H9 (cell line): ENCODE measurements around the gene CEBPG. TPM values are rescaled to one million over a fixed set of nuclear protein-coding genes. Genes with fewer than 3 reads are reported as not detected.

Experiments
- DNase-seq: peaks from one replicate; pipeline ENCODE4 v3.0.0-alpha.2; 2017
- H2AFZ ChIP-seq: one replicate; pipeline ENCODE4 v1.6.1; 2013; ENCODE audit warnings: mild to moderate bottlenecking, low read length, control low read depth, moderate library complexity
- H2AK5ac ChIP-seq: 2 replicates; pipeline ENCODE4 v1.6.1; 2013; ENCODE audit warnings: low read length, control low read depth, mixed read lengths; ENCODE audit not compliant: insufficient read length
- H2BK120ac ChIP-seq: one replicate; pipeline ENCODE4 v1.6.1; 2013; ENCODE audit warnings: low read depth, mild to moderate bottlenecking, low read length, control low read depth, inconsistent platforms; ENCODE audit not compliant: poor library complexity, severe bottlenecking
- H2BK12ac ChIP-seq: 2 replicates; pipeline ENCODE4 v1.6.1; 2013; ENCODE audit warnings: low read length, control low read depth, mixed read lengths, low read depth; ENCODE audit not compliant: insufficient read length
- H2BK15ac ChIP-seq: 2 replicates; pipeline ENCODE4 v1.6.1; 2013; ENCODE audit warnings: low read depth, low read length, control low read depth
- H2BK20ac ChIP-seq: one replicate; pipeline ENCODE4 v1.6.1; 2013; ENCODE audit warnings: low read depth, mild to moderate bottlenecking, low read length, control low read depth, inconsistent platforms; ENCODE audit not compliant: poor library complexity, severe bottlenecking
- H2BK5ac ChIP-seq: 2 replicates; pipeline ENCODE4 v1.6.1; 2013; ENCODE audit warnings: low read length, control low read depth, mixed read lengths; ENCODE audit not compliant: insufficient read length
- H3K14ac ChIP-seq: 2 replicates; pipeline ENCODE4 v1.6.1; 2013; ENCODE audit warnings: low read length, control low read depth; ENCODE audit not compliant: insufficient read depth
- H3K18ac ChIP-seq: 2 replicates; pipeline ENCODE4 v1.6.1; 2013; ENCODE audit warnings: low read depth, mild to moderate bottlenecking, mixed read lengths, low read length, control low read depth; ENCODE audit not compliant: insufficient read length
- H3K23ac ChIP-seq: 2 replicates; pipeline ENCODE4 v1.6.1; 2013; ENCODE audit warnings: low read length, control low read depth, mixed read lengths, low read depth; ENCODE audit not compliant: insufficient read length
- H3K23me2 ChIP-seq: 2 replicates; pipeline ENCODE4 v1.6.1; 2013; ENCODE audit warnings: low read depth, mild to moderate bottlenecking, mixed read lengths, low read length, control low read depth; ENCODE audit not compliant: insufficient read length, poor library complexity, severe bottlenecking
- H3K27ac ChIP-seq: 2 replicates; pipeline ENCODE4 v1.5.1; 2013; ENCODE audit warnings: low read length, control low read depth, mixed read lengths, low read depth; ENCODE audit not compliant: insufficient read length
- H3K27me3 ChIP-seq: 2 replicates; pipeline ENCODE4 v1.6.1; 2013; ENCODE audit warnings: low read length, control low read depth, inconsistent platforms; ENCODE audit not compliant: insufficient read depth
- H3K4ac ChIP-seq: 2 replicates; pipeline ENCODE4 v1.6.1; 2013; ENCODE audit warnings: low read depth, mild to moderate bottlenecking, control low read depth, inconsistent platforms, low read length, moderate library complexity
- H3K4me1 ChIP-seq: 2 replicates; pipeline ENCODE4 v1.6.1; 2013; ENCODE audit warnings: low read length, control low read depth, inconsistent platforms; ENCODE audit not compliant: insufficient read depth
- H3K4me2 ChIP-seq: 2 replicates; pipeline ENCODE4 v1.6.1; 2013; ENCODE audit warnings: low read length, control low read depth, mixed read lengths; ENCODE audit not compliant: insufficient read length, insufficient read depth
- H3K56ac ChIP-seq: 2 replicates; pipeline ENCODE4 v1.6.1; 2013; ENCODE audit warnings: low read depth, mild to moderate bottlenecking, mixed read lengths, low read length, control low read depth; ENCODE audit not compliant: insufficient read length
- H3K79me1 ChIP-seq: 2 replicates; pipeline ENCODE4 v1.6.1; 2013; ENCODE audit warnings: low read depth, mild to moderate bottlenecking, moderate library complexity, low read length, control low read depth, inconsistent platforms; ENCODE audit not compliant: insufficient read depth, poor library complexity, severe bottlenecking
- H3K79me2 ChIP-seq: 2 replicates; pipeline ENCODE4 v1.6.1; 2013; ENCODE audit warnings: low read length, control low read depth, inconsistent platforms; ENCODE audit not compliant: insufficient read depth
- H3K9ac ChIP-seq: 2 replicates; pipeline ENCODE4 v1.6.1; 2013; ENCODE audit warnings: low read length, control low read depth, mixed read lengths; ENCODE audit not compliant: insufficient read length; ENCODE audit errors: extremely low read depth
- H3K9me3 ChIP-seq: one replicate; pipeline ENCODE4 v1.6.1; 2013; ENCODE audit warnings: low read depth, low read length, inconsistent platforms; ENCODE audit not compliant: control insufficient read depth
- H3T11ph ChIP-seq: one replicate; pipeline ENCODE4 v1.6.1; 2013; ENCODE audit warnings: mild to moderate bottlenecking, low read length, control low read depth, inconsistent platforms
- H4K20me1 ChIP-seq: one replicate; pipeline ENCODE4 v1.6.1; 2013; ENCODE audit not compliant: control insufficient read depth, insufficient read length, insufficient read depth
- H4K5ac ChIP-seq: 2 replicates; pipeline ENCODE4 v1.6.1; 2013; ENCODE audit warnings: low read depth, mild to moderate bottlenecking, mixed read lengths, low read length, control low read depth; ENCODE audit not compliant: insufficient read length
- H4K8ac ChIP-seq: replicated peaks from 2 replicates; pipeline ENCODE4 v1.6.1; 2013; ENCODE audit warnings: low read length, control low read depth, mixed read lengths, low read depth; ENCODE audit not compliant: insufficient read length
- H4K91ac ChIP-seq: 2 replicates; pipeline ENCODE4 v1.6.1; 2013; ENCODE audit warnings: low read depth, mild to moderate bottlenecking, moderate library complexity, mixed read lengths, low read length, control low read depth; ENCODE audit not compliant: insufficient read length
- H3K27ac Mint-ChIP-seq, 3 experiments: 2 replicates in 2 of 3; 3 replicates in 1 of 3; pipeline ENCODE4 v1.8.0; 2020 to 2021; ENCODE audit warnings: mixed read lengths in 3 of 3, mild to moderate bottlenecking in 1 of 3, moderate library complexity in 1 of 3
- H3K27me3 Mint-ChIP-seq: 2 replicates; pipeline ENCODE4 v1.8.0; 2021; ENCODE audit warnings: low read depth, mild to moderate bottlenecking, moderate library complexity, mixed read lengths
- H3K36me3 Mint-ChIP-seq, 3 experiments: 2 replicates in 2 of 3; 3 replicates in 1 of 3; pipeline ENCODE4 v1.8.0; 2020 to 2021; ENCODE audit warnings: low read depth in 3 of 3, mixed read lengths in 3 of 3; ENCODE audit not compliant: insufficient read depth in 1 of 3
- H3K4me1 Mint-ChIP-seq, 2 experiments: 2 replicates each; pipeline ENCODE4 v1.8.0; 2020; ENCODE audit warnings: mixed read lengths in 2 of 2
- H3K4me3 Mint-ChIP-seq, 2 experiments: 2 replicates in 1 of 2; 3 replicates in 1 of 2; pipeline ENCODE4 v1.8.0; 2020 to 2021; ENCODE audit warnings: mild to moderate bottlenecking in 2 of 2, mixed read lengths in 2 of 2, moderate library complexity in 1 of 2
- H3K9me3 Mint-ChIP-seq, 2 experiments: 2 replicates in 1 of 2; 3 replicates in 1 of 2; pipeline ENCODE4 v1.8.0; 2020; ENCODE audit warnings: mild to moderate bottlenecking in 2 of 2, mixed read lengths in 2 of 2, moderate library complexity in 1 of 2
- WGBS: extraction: QIAGEN DNeasy Blood & Tissue Kit; methylation state at CpG from one replicate; pipeline ENCODE4 v1.1.7; 2013; ENCODE audit warnings: missing lambda C conversion rate, low lambda C conversion rate, mixed read lengths; ENCODE audit not compliant: insufficient read length; ENCODE audit errors: extremely low coverage; 5-methylcytosine and 5-hydroxymethylcytosine counted together
- total RNA-seq: library from RNA; stranded (reverse); gene quantifications from 2 replicates; pipeline ENCODE4 v1.2.1, GENCODE V29; 2021
- TF ChIP-seq, protein P1 (sequence below): fragments of 200-600 bp; sonication (generic); conservative IDR thresholded peaks from 3 replicates; pipeline ENCODE4 v1.8.0; 2021; ENCODE audit warnings: antibody characterized with exemption, mild to moderate bottlenecking

The CEBPG gene
- total RNA-seq, 1 experiment from 2014 or later: 33.7 TPM

DNA sequence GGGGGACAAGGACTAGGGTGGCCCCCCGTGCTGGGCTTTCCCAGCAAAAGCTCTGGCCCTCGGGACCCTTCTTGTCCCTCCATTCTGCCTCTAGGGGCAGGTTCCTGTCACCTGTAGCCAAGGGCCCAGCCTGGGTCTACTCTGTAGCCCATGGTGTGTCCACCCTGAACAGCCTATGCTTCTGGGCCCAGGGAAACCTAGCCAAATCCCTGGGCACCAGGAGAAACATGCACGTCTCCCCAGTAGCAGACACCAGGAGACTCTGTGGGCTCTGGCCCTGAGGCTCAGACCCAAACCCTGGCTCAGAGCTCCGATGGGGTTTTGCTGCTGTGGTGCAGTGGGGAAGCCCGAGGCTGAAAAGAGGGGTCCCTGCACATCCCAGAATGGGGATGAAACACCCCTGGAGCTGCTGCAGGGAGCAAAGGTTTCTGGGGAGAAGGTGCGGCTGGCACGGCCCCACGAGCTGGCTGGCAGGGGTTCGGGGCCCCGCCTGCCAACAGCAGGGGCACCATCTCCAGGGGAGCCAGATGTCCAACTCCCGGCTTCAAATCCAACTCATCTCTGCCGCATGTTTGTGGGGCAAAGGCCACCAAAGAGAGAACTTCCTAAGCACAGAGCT is 18.2 kb downstream of the CEBPG start:
- Histone ChIP-seq H3K4ac (no peak overlapping the region), H3K79me1 (no peaks in the 10 kb centered on the region), H3K14ac (no peak overlapping the region), H3K18ac (no peak overlapping the region), H3K9me3 (no peaks in the 10 kb centered on the region), H2BK120ac (no peak overlapping the region), H3K23me2 (no peaks in the 10 kb centered on the region), H3K56ac (no peak overlapping the region), H3K4me1 (peaks cover 1% of the 10 kb centered on the region; the same call in 1 of the 2 replicates), H3K23ac (no peak overlapping the region), H2AK5ac (no peak overlapping the region), H3K9ac (no peak overlapping the region), H3K4me2 (no peak overlapping the region), H4K5ac (no peak overlapping the region), H2AFZ (no peak overlapping the region), H3T11ph (no peak overlapping the region), H2BK5ac (no peak overlapping the region), H3K79me2 (no peaks in the 10 kb centered on the region), H4K8ac (no peak overlapping the region), H4K91ac (no peak overlapping the region), H2BK15ac (no peak overlapping the region), H3K27ac (no peak overlapping the region), H2BK20ac (no peak overlapping the region), H2BK12ac (no peak overlapping the region), H3K27me3 (no peaks in the 10 kb centered on the region), H4K20me1 (peaks cover 2% of the 10 kb centered on the region)
- 0 out of 7 replicates have a peak, but pooled peaks cover 0 to 5% (median 4%) of the 10 kb centered on the region in 3 experiments for H3K36me3 Mint-ChIP-seq
- H3K4me3 Mint-ChIP-seq: no peak overlapping the region
- WGBS: no CpG with 5 or more reads among the region's 12 CpGs
- no peak overlapping the region for H3K27ac Mint-ChIP-seq
- no peak for DNase-seq
- TF ChIP-seq, protein P1, sequence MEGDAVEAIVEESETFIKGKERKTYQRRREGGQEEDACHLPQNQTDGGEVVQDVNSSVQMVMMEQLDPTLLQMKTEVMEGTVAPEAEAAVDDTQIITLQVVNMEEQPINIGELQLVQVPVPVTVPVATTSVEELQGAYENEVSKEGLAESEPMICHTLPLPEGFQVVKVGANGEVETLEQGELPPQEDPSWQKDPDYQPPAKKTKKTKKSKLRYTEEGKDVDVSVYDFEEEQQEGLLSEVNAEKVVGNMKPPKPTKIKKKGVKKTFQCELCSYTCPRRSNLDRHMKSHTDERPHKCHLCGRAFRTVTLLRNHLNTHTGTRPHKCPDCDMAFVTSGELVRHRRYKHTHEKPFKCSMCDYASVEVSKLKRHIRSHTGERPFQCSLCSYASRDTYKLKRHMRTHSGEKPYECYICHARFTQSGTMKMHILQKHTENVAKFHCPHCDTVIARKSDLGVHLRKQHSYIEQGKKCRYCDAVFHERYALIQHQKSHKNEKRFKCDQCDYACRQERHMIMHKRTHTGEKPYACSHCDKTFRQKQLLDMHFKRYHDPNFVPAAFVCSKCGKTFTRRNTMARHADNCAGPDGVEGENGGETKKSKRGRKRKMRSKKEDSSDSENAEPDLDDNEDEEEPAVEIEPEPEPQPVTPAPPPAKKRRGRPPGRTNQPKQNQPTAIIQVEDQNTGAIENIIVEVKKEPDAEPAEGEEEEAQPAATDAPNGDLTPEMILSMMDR: no peak; the same call in 2 of the 3 replicates
- no peaks in the 10 kb centered on the region for H3K9me3 Mint-ChIP-seq
- H3K27me3 Mint-ChIP-seq: no peaks in the 10 kb centered on the region; the same call in 1 of the 2 replicates
- peaks cover 2 to 17% of the 10 kb centered on the region in 2 experiments; a peak in 2 of 4 replicates for H3K4me1 Mint-ChIP-seq
